ENCODE measurements around the gene ITIH4. TPM values are rescaled to one million over a fixed set of nuclear protein-coding genes. Genes with fewer than 3 reads are reported as not detected.

ITIH4 gene
- total RNA-seq, 2 donors from 2014 or later, result 2.1 to 7.3 TPM

DNA sequence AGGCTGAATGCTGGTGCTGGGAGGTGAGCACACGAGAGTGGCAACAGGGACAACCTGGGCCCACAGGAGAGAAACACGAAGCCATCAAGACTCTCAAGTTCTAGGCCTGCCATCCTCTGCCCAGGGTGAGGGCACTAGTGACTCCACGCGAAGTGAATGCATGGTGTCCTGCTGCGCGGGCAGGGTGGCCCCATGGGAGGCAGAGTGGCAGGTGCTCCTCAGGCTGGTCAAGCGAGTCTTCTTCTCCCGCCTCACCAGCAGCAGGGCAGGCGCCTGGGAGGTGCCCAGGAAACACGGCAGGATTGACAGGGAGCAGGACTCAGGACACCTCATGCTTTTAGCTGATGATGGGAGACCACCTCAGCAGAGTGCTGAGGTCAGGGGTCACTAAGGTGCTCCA lies 40.0 kb upstream of the ITIH4 start:
- no peak overlapping the region for H3K27ac ChIP-seq
- intact Hi-C loops (cut with DNase I), result no loop called here

DNA sequence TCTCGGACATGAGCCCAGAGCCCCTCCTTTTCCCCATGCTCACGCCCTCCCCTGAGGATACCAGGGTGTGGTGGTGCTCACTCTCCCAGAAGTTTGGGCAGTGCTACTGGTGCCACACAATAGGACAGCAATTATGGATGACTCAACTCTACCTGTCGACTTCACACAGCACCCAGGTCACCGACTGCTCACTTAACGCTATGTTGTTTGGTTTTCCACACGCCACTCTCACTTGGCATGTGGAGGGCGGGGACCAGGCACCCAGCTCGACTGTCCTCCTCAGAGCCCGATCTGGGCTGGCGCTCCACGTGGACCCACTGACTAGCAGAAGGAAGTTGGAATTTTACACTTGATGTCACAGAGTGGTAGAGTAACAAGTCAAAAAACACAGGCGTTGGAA lies 36.0 kb upstream of the ITIH4 start:
- H3K4me1 ChIP-seq, result no peaks in the 10 kb centered on the region

More for the DNA sequence above, 40.0 kb upstream of the ITIH4 start:
- H3K4me3 ChIP-seq, result no peak overlapping the region
- no peak overlapping the region for H3K9ac ChIP-seq (ENCODE audit: low read depth in 2 of 2, low read length in 2 of 2)
- TF ChIP-seq, protein P1, sequence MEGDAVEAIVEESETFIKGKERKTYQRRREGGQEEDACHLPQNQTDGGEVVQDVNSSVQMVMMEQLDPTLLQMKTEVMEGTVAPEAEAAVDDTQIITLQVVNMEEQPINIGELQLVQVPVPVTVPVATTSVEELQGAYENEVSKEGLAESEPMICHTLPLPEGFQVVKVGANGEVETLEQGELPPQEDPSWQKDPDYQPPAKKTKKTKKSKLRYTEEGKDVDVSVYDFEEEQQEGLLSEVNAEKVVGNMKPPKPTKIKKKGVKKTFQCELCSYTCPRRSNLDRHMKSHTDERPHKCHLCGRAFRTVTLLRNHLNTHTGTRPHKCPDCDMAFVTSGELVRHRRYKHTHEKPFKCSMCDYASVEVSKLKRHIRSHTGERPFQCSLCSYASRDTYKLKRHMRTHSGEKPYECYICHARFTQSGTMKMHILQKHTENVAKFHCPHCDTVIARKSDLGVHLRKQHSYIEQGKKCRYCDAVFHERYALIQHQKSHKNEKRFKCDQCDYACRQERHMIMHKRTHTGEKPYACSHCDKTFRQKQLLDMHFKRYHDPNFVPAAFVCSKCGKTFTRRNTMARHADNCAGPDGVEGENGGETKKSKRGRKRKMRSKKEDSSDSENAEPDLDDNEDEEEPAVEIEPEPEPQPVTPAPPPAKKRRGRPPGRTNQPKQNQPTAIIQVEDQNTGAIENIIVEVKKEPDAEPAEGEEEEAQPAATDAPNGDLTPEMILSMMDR (IDR thresholded peaks at IDR 0.05), result no peak
- no peaks in the 10 kb centered on the region for H3K36me3 ChIP-seq
- no peaks in the 10 kb centered on the region for H3K27me3 ChIP-seq
- H3K9me3 ChIP-seq, result no peaks in the 10 kb centered on the region
- DNase-seq, result no peak
- no peaks in the 10 kb centered on the region for H3K4me1 ChIP-seq

DNA sequence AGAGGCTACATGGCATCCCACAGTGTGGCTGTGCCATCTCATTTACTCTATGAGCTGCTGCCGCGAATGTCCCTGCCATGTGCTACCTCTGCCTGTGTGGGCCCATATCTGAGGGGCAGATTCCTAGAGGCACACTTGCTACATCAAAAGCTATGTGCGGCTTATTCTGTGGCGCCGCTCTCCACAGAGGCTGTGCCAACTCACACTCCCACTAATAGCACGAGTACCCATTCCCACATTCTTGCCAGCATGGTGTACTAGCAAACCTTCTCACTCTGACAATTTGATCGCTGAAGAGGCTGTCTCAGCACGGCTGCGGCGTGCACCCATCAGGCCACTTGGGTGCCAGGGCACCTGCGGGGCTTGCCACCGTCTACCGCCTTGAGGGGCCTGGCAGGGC lies 35.5 kb upstream of the ITIH4 start:
- no peaks in the 10 kb centered on the region for H3K9me3 ChIP-seq
- H3K4me1 ChIP-seq, result no peaks in the 10 kb centered on the region
- H3K27me3 ChIP-seq, result no peaks in the 10 kb centered on the region
- H3K36me3 ChIP-seq, result no peaks in the 10 kb centered on the region
- intact Hi-C loops (cut with DNase I), result no loop called here
- no peak overlapping the region for H3K4me3 ChIP-seq
- H3K9ac ChIP-seq (ENCODE audit: low read depth in 2 of 2, low read length in 2 of 2), result no peak overlapping the region
- DNase-seq, result no peak
- H3K27ac ChIP-seq, result no peak overlapping the region
- TF ChIP-seq, protein P1 (IDR thresholded peaks at IDR 0.05), result no peak

More for the DNA sequence above, 36.0 kb upstream of the ITIH4 start:
- Histone ChIP-seq H3K27me3 (no peaks in the 10 kb centered on the region), H3K9ac (ENCODE audit: low read depth in 2 of 2, low read length in 2 of 2) (no peak overlapping the region), H3K4me3 (no peak overlapping the region), H3K36me3 (no peaks in the 10 kb centered on the region), H3K9me3 (no peaks in the 10 kb centered on the region), H3K27ac (no peak overlapping the region)
- intact Hi-C loops (cut with DNase I), result no loop called here
- DNase-seq, result no peak
- TF ChIP-seq, protein P1 (IDR thresholded peaks at IDR 0.05), result no peak

DNA sequence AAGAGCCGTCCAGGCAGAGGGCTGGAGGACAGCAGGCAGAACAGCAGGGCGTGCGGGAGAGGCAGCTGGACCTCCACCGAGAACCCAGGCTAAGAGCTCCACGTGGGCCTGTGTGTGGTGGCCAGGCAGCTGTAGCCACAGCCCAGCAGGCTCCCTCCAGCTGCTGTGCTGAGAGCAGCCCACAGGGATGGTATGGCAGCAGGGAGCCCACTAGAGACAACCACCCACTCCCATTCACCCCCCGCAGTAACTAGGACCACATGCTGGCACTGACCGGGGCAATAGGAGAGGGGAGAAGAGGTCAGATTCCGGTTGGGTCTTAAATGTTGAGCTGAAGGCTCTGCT lies 29.9 kb upstream of the ITIH4 start:
- no peak overlapping the region for H3K4me3 ChIP-seq
- intact Hi-C loops (cut with DNase I), result no loop called here
- H3K27me3 ChIP-seq, result no peaks in the 10 kb centered on the region
- no peaks in the 10 kb centered on the region for H3K9me3 ChIP-seq
- H3K9ac ChIP-seq (ENCODE audit: low read depth in 2 of 2, low read length in 2 of 2), result no peak overlapping the region
- no peaks in the 10 kb centered on the region for H3K4me1 ChIP-seq
- no peak overlapping the region for H3K27ac ChIP-seq
- TF ChIP-seq, protein P1 (IDR thresholded peaks at IDR 0.05), result no peak
- DNase-seq, result no peak
- H3K36me3 ChIP-seq, result no peaks in the 10 kb centered on the region

DNA sequence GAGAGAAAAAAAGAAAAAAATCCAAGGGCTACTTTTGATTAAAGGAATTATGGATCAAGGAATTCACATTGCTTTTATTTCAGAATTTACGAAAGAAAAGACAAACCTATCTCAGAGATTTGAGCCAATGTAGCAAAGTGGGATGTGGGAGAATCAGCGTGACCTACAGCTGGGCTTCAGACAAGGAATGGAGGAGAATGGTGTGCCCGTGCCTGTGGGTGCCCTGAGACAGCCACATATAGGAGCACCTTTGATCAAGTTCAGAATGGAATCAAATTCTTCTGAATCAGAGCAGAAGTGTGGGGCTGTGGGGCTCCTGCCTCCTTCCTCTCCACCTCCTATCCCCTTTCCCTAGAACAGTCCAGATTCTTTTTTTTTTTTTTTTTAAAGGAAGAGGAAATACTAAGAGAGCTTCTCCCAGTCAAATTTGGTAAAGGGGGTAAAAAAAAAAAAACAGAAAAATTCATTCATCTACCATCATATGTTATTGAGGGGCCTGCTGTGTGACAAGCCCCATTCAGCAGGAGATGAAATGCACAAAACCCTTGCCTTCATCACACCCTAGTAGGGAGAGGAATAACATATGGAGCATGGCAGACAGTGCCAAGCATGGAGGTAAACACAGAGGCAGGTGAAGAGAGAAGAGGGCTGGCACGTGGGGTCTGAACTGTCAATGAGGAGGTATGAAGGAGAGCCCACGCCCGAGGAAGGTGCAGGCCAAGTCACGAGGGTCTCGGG lies 29.4 kb upstream of the ITIH4 start:
- Histone ChIP-seq H3K4me3 (no peak overlapping the region), H3K9ac (ENCODE audit: low read depth in 2 of 2, low read length in 2 of 2) (no peak overlapping the region), H3K9me3 (no peaks in the 10 kb centered on the region), H3K4me1 (no peaks in the 10 kb centered on the region), H3K27ac (no peak overlapping the region), H3K27me3 (no peaks in the 10 kb centered on the region), H3K36me3 (no peaks in the 10 kb centered on the region)
- no peak for DNase-seq
- intact Hi-C loops (cut with DNase I), result loop anchor here (10.0 kb wide), 1 partner anchor 215 kb away; no protein-coding TSS in a partner anchor
- TF ChIP-seq, protein P1 (IDR thresholded peaks at IDR 0.05), result no peak
